ENCODE data around the gene FGR.

DNA sequence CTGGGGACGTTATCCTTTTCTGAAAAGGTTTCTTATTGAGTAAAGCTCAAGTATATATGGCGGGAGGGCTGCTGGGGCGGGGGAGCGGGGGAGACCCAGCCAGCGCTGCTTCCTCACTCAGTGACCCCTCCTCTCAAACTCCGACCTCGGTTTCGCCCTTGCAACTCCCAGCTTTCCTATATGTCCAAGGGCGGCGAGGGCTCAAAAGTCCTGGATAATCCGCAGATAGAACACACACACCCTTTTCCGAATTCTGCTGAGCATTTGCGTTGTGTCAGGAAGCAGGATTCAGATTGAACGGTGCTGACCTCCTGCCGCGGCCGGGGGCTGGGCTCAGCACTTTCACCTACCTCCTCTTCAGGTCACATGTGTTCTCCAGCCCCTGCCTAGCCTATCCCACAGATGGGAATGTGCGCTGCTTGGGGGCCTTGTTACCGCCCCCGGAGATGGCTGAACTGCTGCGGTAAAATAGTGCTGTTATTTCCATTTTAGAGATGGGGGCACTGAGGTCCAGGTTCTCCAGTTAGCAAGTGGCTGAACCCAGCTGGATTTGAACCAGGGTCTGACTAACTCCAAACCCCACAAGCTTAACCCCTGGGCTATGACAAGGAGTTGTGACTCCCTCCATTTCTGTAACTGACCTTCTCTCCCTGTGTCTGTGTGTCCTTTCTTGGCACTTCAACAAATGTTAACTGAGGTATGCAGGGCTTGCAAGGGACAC is 30.2 kb downstream of the FGR start:
- TF ChIP-seq, protein P1, sequence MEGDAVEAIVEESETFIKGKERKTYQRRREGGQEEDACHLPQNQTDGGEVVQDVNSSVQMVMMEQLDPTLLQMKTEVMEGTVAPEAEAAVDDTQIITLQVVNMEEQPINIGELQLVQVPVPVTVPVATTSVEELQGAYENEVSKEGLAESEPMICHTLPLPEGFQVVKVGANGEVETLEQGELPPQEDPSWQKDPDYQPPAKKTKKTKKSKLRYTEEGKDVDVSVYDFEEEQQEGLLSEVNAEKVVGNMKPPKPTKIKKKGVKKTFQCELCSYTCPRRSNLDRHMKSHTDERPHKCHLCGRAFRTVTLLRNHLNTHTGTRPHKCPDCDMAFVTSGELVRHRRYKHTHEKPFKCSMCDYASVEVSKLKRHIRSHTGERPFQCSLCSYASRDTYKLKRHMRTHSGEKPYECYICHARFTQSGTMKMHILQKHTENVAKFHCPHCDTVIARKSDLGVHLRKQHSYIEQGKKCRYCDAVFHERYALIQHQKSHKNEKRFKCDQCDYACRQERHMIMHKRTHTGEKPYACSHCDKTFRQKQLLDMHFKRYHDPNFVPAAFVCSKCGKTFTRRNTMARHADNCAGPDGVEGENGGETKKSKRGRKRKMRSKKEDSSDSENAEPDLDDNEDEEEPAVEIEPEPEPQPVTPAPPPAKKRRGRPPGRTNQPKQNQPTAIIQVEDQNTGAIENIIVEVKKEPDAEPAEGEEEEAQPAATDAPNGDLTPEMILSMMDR (IDR thresholded peaks at IDR 0.05), result no peak
- no peak for TF ChIP-seq EZH2phosphoT487 (IDR thresholded peaks at IDR 0.05)
